ENCODE data around the gene UTY.

Gene UTY

DNA sequence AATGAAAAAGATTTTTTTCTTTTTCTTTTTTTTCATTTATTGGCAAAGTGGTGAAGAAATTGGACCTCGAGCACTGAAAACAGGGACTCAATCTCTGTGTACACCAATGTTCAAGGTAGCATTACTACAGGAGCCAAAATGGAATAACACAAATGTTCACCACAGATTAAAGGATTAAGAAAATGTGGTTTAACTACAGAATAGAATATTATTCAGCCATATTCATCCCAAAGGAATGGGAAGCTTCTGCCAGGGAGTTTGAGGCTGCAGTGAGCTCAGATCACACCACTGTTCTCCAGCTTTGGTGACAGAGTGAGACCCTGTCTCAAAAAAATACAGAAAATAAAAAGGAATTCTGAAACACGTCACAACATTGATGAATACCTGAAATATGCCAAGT, 81.0 kb downstream of the UTY start:
- DNase-seq (ENCODE audit: low spot score), result no peak

DNA sequence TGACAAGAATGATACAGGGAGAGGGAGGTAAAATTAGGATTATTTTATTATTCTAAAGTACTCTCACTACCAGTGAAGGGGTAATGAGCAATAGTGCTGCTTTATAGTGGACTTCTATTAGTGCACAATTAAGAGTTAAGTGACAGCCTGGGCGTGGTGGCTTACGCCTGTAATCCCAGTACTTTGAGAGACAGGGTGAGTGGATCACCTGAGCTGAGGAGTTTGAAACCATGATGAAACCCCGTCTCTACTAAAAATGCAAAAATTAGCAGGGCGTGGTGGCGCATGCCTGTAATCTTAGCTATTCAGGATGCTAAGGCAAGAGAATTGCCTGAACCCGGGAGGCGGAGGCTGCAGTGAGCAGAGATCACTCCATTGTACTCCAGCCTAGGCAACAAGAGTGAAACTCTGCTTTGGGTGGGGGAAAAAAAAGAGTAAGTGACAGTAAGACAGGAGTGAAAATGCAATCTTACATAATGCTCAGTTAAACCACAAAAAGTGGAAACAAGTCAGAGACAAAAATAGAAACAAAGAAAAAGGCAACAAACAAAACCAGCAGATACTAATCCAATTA, 98.6 kb downstream of the UTY start:
- DNase-seq (ENCODE audit: low spot score), result no peak

DNA sequence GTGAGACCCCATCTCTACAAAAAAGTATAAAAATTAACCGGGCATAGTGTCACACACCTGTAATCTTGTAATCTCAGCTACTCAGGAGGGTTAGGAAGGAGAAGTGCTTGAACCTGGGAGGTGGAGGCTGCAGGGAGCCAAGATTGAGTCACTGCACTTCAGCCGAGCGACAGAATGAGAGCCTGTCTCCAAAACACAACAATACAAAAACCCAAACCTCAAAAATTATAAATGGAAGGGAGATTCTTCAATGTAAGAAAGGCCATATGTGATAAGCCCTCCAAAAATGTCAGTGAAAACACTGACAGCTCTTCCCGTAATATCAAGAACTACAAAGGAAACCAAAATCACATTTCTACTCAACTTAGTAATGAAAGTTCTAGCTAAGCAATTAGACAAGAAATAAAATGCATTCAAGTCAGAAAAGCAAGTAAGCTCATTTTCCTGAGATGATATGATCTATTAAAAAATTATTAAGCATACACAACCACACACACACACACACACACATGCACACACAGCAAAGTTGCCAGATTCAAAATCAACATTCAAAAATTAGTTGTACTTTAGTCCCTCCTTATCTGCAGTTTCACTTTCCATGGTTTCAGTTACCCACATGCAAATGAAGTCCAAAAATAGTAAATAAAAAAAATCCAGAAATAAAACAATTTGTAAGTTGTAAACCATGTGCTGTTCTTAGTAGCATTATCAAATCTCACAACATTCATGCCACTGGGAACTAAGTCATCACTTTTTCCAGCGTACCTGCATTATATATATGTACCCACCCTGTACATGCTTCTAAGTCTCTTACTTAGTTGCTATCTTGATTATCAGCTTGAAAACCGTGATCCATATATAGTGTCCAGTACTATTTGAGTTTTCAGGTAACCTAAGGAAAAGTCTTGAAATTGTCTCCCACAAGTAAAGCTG, 108.7 kb downstream of the UTY start:
- no peak for DNase-seq (ENCODE audit: low spot score)

DNA sequence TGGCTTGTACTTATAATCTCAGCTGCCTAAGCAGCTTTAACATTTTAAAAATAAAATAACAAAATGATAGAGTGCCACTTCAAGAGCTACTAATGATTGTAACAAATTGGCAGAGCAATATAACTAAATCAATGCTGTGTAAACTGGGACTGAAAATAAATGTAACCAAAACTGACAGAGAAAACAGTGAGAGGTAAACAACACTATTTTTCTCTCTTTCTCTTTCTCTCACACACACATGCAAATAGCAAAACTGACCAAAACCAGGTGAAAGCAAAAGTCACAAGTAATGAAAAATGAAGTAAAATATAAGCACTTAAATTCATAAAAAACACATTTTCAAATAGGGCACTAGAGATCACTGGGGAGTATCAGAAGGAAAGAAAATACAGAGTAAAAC, 109.6 kb downstream of the UTY start:
- no peak for DNase-seq (ENCODE audit: low spot score)

DNA sequence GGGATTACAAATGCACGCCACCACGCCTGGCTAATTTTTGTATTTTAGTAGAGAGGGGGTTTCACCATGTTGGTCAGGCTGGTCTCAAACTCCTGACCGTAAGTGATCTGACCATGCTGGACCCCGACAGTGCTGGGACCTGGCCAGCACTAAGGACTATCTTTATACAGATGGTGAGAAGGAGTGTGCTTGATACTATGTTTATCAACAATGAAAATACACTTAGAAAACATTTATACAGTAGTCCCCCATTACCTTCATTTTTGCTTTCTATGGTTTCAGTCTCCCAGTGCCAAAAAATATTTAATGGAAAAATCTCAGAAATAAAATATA, 111.4 kb downstream of the UTY start:
- DNase-seq (ENCODE audit: low spot score), result no peak

DNA sequence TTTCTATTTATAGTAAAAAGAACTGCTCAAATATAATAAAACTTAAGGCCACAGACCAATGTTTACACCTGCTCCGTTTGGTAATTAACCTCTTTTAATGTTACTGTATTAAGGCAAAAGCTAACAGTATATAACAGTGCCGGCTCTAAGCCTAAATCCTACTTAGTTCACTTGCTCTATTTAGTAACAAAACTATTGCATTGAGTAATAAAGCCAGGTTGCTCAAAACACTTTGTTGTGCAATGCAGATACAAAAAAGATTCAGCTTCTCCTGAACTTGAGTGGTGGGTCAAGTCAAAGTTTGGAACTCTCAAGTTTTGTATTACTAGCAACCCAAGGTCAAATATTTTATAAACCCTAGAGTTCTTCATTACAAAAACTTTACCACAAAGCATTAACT, 116.2 kb downstream of the UTY start:
- DNase-seq (ENCODE audit: low spot score), result no peak

DNA sequence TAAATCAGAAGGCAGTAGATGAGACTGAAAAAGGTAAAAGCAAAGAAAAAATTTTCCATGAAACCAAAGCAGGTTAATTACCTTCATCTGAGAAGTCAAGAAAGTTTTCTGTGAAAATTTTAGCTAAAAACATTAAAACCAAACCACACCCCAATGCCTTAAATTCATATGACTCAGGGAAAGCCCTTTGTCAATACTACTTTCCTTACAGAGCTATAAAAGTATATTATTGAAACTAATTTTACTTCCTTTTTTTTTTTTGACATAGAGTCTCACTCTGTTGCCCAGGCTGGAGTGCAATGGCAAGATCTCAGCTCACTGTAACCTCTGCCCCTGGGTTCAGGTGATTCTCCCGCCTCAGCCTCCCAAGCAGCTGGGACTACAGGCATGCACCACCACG, 117.2 kb downstream of the UTY start:
- DNase-seq (ENCODE audit: low spot score), result no peak

DNA sequence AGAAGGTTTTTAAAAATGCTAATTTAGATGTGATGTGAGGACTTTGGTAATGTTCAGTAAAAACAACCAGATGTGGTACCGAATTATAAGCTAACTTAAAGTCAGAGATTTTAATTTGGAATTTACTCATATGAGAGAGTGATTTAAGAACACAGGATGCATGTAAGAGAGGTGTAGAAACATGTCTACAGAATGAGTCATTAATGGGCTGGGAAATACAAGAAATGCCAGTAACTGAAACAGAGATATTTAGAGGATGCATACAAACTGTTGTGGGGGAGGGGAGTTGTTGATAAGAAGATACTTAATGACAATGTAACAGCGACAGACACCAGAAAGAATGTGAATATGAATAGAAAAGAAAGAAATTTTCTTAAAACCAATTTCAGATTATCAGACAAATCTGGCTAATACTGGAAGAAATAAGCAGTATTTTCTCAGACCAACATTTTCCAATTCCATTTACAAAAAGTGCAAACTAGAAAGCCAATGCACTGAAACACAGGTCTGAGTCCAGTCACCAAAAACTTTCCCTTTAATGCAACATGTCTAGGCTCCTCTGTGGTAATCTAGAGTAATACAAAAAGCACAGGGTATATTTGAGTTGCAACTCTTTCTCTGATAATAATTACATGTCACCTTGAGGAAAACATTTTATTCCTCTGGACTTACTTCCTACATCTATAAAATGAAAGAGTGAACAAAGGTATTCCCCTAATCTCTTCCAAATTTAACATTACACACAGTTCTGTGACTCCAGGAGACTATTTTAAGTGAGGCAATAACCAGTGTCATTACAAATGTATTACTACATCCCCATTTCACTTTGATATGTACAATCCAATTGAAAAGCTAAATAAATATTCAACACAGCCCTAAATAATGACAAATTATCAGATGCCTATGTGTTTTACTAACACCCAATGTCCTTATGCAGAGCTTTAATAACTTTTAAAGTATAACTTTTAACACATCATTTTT, 117.9 kb downstream of the UTY start:
- DNase-seq (ENCODE audit: low spot score), result no peak

DNA sequence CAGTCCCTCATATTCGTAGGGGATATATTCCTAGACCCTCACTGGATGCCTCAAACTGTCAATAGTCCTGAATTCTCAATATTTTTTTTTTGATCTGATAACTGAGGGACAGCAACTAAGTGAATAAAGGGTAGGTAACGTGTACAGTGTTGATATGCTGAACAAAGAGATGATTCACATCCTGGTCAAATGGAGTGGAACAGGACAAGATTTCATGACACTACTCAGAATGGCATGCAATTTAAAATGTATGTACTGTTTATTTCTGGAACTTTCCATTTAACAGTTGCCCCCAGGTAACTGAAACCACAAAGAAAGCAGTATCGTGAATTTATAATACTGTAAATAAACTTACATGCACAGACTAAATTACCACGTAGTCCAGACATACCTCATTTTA, 128.4 kb downstream of the UTY start:
- DNase-seq (ENCODE audit: low spot score), result no peak

DNA sequence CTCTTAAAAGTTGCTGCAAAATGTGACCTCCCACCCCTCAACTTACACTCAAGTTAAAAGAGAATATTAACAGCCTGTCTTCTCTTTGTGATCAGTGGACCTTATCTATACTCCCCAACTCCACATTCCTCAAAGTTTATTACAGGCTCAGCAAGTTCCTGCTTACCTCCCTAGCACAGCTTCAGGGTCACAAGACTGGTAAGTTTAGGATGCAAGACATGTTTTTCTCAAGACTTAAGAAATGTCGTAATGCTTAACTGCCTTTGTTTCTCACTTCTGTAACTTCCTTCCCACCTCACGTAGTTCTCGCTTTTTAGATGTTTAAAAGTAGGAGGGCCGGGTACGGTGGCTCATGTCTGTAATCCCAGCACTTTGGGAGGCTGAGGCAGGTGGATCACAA, 132.7 kb downstream of the UTY start:
- no peak for DNase-seq (ENCODE audit: low spot score)

DNA sequence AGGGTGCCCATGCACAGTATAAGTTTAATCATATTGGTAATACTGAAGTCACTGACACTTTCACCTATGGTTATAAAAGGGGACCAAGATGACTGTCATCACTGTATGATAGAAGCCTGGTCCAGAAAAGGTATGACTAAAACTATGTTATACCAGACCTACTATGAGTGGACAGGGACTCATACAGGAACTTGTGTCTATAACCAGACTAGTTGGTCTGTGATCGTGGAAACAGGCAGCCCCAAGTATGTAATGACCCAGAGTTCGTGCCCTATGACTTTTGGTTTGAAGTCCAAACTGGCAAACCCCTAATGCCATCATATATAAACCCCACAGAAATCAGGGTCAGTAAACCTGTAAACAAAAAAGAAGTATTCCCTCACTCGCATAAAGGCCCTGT, 134.3 kb downstream of the UTY start:
- DNase-seq (ENCODE audit: low spot score), result no peak

DNA sequence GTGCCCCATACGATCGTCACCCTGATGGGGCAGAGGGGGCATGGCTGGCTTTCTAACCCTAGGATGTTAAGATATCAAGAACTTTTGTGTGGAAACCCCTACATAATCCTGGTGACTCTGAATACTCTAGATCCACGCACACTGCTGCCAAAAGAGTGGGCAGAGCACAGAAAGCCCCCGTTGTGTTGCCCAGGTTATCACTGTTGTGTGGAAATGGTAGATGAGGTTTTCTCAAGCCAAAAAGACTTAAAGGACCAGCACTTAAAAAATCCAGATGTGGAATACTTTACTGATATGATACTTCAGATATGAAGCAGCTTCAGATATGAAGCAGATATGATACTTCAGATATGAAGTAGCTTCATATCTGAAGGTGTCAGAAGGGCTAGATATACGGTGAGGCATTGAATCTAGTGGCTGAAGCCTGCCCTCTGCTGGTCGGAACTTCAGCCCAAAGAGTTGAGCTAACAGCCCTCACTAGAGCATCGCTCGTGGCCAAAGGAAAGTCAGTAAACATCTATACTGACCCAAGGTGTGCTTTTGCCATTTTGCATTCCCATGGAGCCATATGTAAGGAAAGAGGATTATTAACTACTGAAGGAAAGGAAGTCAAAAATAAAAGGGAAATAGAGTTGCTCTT, 136.4 kb downstream of the UTY start:
- DNase-seq (ENCODE audit: low spot score), result no peak

DNA sequence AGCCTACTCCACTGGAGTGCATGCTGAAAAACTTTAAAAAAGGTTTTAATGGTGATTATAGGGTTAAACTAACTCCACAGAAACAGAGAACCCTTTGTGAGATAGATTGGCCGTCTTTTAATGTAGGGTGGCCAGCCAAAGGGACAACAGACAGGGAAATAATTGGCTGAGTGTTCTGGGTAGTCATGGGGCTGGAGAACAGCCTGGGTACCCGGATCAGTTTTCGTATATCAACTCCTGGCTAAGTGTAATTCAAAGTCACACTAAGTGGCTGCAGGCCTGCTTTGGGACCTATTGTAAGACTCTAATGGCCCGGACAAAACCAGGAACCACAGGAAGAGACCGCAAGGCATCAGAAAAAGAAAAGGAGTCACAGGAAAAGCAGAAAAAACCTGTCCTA, 139.9 kb downstream of the UTY start:
- DNase-seq (ENCODE audit: low spot score), result no peak

DNA sequence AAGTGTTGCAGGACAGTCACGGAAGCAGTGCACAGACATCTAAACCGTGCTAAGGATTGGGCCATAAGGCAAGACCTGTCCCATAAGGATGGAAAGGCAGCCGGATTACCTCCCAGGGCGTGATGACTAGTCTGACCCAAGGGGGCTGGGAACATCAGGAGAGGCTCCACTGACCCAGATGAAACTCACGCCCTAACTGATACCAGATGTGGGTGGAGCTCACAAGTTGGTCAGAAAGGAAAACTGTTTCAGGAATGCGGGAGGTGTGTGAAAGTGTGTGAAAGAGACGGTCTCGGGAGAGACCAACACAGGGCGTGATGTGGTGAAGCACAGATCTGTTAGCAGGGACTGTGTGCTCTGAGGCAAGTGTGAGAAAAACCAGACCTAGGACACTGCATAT, 140.5 kb downstream of the UTY start:
- DNase-seq (ENCODE audit: low spot score), result no peak

DNA sequence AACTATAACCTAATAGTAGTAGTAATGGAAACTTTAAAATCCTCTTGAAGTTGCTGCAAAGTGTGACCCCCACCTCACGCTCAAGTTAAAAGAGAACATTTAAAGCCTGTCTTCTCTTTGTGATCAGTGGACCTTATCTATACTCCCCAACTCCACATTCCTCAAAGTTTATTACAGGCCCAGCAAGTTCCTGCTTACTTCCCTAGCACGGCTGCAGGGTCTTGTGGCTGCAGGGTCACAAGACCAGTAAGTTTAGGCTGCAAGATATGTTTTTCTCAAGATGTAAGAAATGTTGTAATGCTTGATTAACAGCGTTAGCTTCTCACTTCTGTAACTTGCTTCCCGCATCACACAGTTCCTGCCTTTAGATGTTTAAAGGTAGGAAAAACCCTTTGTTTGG, 141.1 kb downstream of the UTY start:
- DNase-seq (ENCODE audit: low spot score), result no peak

DNA sequence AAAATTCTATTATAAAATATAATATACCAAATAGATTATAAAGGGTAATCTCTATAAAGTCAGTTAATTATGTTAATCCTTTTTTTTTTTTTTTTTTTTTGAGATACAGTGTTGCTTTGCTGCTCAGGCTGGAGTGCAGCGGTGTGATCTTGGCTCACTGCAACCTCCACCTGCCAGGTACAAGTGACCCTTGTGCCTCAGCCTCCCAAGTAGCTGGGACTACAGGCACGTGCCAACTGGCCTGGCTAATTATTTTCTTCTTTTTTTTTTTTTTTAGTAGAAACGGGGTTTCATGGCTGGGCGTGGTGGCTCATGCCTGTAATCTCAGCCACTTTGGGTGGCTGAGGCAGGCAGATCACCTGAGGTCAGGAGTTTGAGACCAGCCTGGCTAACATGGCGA, 141.9 kb downstream of the UTY start:
- DNase-seq (ENCODE audit: low spot score), result no peak

DNA sequence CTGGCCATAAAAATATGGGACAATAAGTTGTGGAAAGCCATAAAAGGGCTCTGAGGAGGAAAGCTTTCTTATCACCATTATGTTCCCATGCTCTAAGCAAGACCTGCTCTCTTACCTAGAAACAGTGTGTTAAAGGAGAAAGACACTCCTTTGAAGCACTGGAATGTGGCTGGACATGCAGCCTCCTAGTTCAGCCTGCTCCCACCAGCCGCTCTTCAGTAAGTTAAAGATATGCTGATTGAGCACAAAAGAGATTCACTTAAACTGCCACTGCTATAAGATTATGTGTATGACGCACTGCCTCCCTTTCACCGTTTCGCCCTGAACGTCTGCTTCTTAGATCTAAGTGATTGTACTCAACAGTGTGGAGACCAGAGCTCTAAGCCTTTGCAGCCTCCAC, 146.0 kb downstream of the UTY start:
- DNase-seq (ENCODE audit: low spot score), result no peak

DNA sequence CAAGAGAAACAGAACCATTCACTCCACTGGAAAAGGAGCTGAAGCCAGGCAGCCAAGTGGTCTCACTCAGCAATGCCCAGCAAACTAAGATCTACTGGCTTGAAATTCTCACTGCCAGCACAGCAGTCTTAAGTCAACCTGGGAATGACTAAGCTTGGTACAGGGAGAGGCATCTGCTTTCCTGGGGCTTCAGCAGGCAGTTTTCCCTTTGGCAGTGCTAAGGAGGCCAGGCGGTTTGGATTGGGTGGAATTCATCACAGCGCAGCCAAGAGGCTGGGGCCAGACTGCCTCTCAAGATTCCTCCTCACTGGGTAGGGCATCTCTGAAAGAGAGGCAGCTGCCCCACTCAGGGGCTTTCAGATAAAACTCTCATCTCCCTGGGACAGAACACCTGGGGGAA, 149.2 kb downstream of the UTY start:
- DNase-seq (ENCODE audit: low spot score), result no peak

DNA sequence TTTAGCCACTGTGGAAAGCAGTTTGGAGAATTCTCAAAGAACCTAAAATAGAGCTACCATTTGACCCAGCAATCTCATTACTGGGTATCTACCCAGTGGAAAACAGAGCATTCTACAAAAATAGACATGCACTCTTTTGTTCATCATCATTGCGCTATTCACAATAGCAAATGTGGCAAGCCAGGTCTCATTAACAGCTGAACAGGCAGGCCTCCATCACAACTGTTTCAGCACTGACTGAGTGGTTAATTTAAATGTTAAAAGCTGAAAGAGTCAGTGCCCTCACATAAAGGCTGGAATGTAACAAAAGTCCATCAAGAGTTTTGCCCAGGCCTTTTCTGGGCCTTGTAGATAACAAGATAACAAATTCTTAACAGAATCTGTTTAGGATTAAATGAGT, 166.9 kb downstream of the UTY start:
- no peak for DNase-seq (ENCODE audit: low spot score)

DNA sequence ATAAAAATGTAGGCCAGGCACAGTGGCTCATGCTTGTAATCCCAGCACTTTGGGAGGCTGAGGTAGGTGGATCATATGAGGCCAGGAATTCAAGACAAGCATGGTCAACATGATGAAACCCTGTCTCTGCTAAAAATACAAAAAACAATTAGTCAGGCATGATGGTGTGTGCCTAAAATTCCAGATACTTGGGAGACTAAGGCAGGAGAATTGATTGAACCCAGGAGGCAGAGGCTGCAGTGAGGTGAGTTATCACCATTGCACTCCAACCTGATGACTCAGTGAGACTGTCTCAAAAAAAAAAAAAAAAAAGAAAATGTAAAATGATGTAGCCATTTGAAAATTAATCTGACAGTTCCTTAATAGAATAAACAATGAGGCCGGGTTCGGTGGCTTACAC, 171.9 kb downstream of the UTY start:
- DNase-seq (ENCODE audit: low spot score), result no peak

DNA sequence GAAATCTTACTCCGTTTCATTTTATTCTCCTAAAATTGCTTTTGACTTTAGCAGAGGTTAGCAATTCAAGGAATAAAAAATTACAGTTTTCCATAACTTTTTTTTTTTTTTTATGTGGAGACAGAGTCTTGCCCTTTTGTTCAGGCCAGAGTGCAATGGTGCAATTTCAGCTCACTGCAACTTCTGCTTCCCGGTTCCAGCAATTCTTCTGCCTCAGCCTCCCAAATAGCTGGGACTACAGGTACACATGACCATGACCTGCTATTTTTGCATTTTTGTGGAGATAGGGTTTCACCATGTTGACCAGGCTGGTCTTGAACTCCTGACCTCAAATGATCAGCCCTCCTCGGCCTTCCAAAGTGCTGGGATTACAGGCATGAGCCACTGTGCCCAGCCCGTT, 179.0 kb downstream of the UTY start:
- no peak for DNase-seq (ENCODE audit: low spot score)

DNA sequence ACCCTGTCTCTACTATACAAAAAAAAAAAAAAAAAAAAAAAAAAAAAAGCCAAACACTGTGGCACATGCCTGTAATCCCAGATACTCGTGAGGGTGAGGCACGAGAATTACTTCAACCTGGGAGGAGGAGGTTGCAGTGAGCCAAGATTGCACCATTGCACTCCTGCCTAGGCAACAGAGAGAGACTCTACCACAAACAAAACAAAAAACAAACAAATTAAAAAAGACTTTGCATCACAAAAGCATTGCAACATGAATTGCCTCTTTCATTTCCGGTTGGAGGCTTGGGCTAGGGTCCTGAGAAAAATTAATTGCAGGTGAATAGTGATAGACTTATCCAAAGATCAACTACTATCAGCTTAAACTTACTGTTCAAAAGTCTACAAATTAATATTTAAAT, 180.4 kb downstream of the UTY start:
- no peak for DNase-seq (ENCODE audit: low spot score)

All from kidney capillary endothelial cell (primary cell).